HG03378 (cell line): Measurements from ENCODE around the gene WFDC2.
A peak's percentile ranks its signal among the peaks of the same experiment; 100 is the strongest.

Experiments
- ATAC-seq: cut with Tn5 transposase; IDR thresholded peaks from one replicate; pipeline ENCODE4 v1.9.1; 2021; ENCODE audit warnings: mild to moderate bottlenecking, moderate library complexity; ENCODE audit not compliant: unreplicated experiment

The WFDC2 gene

GRCh38 chr20:45469336-45470261 lies at the start of gene WFDC2:
WFDC2 (plus strand) TSS chr20:45469753; CDS start chr20:45469782, 29 bp downstream.
- ATAC-seq: no peak

- no peak for ATAC-seq
Measured at GRCh38 chr20:45420125-45420524, 49.4 kb upstream of the WFDC2 start.

GRCh38 chr20:45423700-45424099 lies 45.9 kb upstream of the WFDC2 start:
- no peak for ATAC-seq

GRCh38 chr20:45425561-45425960 lies 44.0 kb upstream of the WFDC2 start:
- no peak for ATAC-seq

- ATAC-seq: no peak
Measured at GRCh38 chr20:45426320-45427016, 43.1 kb upstream of the WFDC2 start.

GRCh38 chr20:45427236-45428149 lies 42.1 kb upstream of the WFDC2 start:
- ATAC-seq: no peak

- ATAC-seq: no peak
Measured at GRCh38 chr20:45429618-45430017, 39.9 kb upstream of the WFDC2 start.

- ATAC-seq: peak; percentile 62
Measured at GRCh38 chr20:45432294-45432693, 37.3 kb upstream of the WFDC2 start.

- ATAC-seq: no peak
Measured at GRCh38 chr20:45433316-45433715, 36.2 kb upstream of the WFDC2 start.

GRCh38 chr20:45433976-45434375 lies 35.6 kb upstream of the WFDC2 start:
- ATAC-seq: no peak

- ATAC-seq: peak; percentile 71
Measured at GRCh38 chr20:45436732-45437485, 32.6 kb upstream of the WFDC2 start.

- ATAC-seq: no peak
Measured at GRCh38 chr20:45440424-45440823, 29.1 kb upstream of the WFDC2 start.

- no peak for ATAC-seq
Measured at GRCh38 chr20:45440891-45441685, 28.5 kb upstream of the WFDC2 start.

GRCh38 chr20:45441746-45442145 lies 27.8 kb upstream of the WFDC2 start:
- no peak for ATAC-seq

- ATAC-seq: no peak
Measured at GRCh38 chr20:45444050-45444449, 25.5 kb upstream of the WFDC2 start.

GRCh38 chr20:45445805-45446562 lies 23.6 kb upstream of the WFDC2 start:
- no peak for ATAC-seq

- no peak for ATAC-seq
Measured at GRCh38 chr20:45448270-45448669, 21.3 kb upstream of the WFDC2 start.

GRCh38 chr20:45449528-45449927 lies 20.0 kb upstream of the WFDC2 start:
- no peak for ATAC-seq
